ENCODE results near the gene PRAMEF33. TPM values are rescaled to one million over a fixed set of nuclear protein-coding genes. Genes with fewer than 3 reads are reported as not detected.

Gene PRAMEF33
- polyA plus RNA-seq, 4 donors = not detected

Other genes with a start within 250 kb of the PRAMEF33 start
- not detected for gene PRAMEF27, start 247.0 kb upstream of the PRAMEF33 start, polyA plus RNA-seq
- not detected for gene HNRNPCL3, start 242.8 kb upstream of the PRAMEF33 start, polyA plus RNA-seq
- gene PRAMEF25, start 232.8 kb upstream of the PRAMEF33 start, polyA plus RNA-seq = not detected
- not detected for gene HNRNPCL2, start 186.7 kb upstream of the PRAMEF33 start, polyA plus RNA-seq
- not detected for gene PRAMEF26, start 147.5 kb upstream of the PRAMEF33 start, polyA plus RNA-seq
- not detected for gene HNRNPCL4, start 137.9 kb upstream of the PRAMEF33 start, polyA plus RNA-seq
- gene PRAMEF9, start 131.7 kb upstream of the PRAMEF33 start, polyA plus RNA-seq = not detected
- not detected for gene PRAMEF13, start 102.1 kb upstream of the PRAMEF33 start, polyA plus RNA-seq
- gene PRAMEF18, start 77.4 kb upstream of the PRAMEF33 start, polyA plus RNA-seq = not detected
- not detected for gene PRAMEF5, start 49.3 kb upstream of the PRAMEF33 start, polyA plus RNA-seq
- gene PRAMEF8, start 18.4 kb upstream of the PRAMEF33 start, polyA plus RNA-seq = not detected
- gene PRAMEF15, start 12.0 kb downstream of the PRAMEF33 start, polyA plus RNA-seq = not detected
- gene PRAMEF14, start 43.6 kb downstream of the PRAMEF33 start, polyA plus RNA-seq = not detected
- not detected for gene PRAMEF19, start 68.4 kb downstream of the PRAMEF33 start, polyA plus RNA-seq
- gene PRAMEF17, start 86.1 kb downstream of the PRAMEF33 start, polyA plus RNA-seq = not detected
- not detected for gene PRAMEF20, start 106.9 kb downstream of the PRAMEF33 start, polyA plus RNA-seq
- gene LRRC38, start 210.5 kb downstream of the PRAMEF33 start, polyA plus RNA-seq = under 1 TPM in 2 of 4 donors, not detected in 2; 0.09 to 0.37 TPM

All from small intestine (tissue), 4 donors.